ENCODE data around the gene ZNF337.
"Not testable (repeated sequence)": the region's sequence is repeated elsewhere in the genome, so short reads cannot be mapped to it uniquely, and the experiment has no call there.

The ZNF337 gene

GRCh38 chr20:25696371-25697131 is at the start of gene ZNF337:
TSS of gene ZNF337 (minus strand) at chr20:25696853. CDS start at chr20:25686417, 10,436 bp downstream.
- peak within 1 kb of the TSS; percentile 91 for H3K4me3 Mint-ChIP-seq
- no peaks in the 10 kb centered on the region for H3K27me3 Mint-ChIP-seq
- H3K27ac Mint-ChIP-seq = peak within 1 kb of the TSS; percentile 91
- peaks cover 18% of the 10 kb centered on the region for H3K36me3 Mint-ChIP-seq (ENCODE audit: low read depth)
- intact Hi-C loops (cut with micrococcal nuclease) = loop anchor here (1.0 to 10.0 kb wide), 5 partner anchors 72 to 704 kb away; partner anchors contain the start of genes ACSS1, APMAP, NANP and PYGB
- peaks cover 20% of the 10 kb centered on the region for H3K9me3 Mint-ChIP-seq
- H3K4me1 Mint-ChIP-seq (ENCODE audit: low read depth) = peaks cover 27% of the 10 kb centered on the region

GRCh38 chr20:25745738-25746137 is 49.1 kb upstream of the ZNF337 start:
- intact Hi-C loops (cut with micrococcal nuclease) = no loop called here
- no peak overlapping the region for H3K27ac Mint-ChIP-seq
- peaks cover 1% of the 10 kb centered on the region for H3K27me3 Mint-ChIP-seq
- no peaks in the 10 kb centered on the region for H3K36me3 Mint-ChIP-seq (ENCODE audit: low read depth)
- no peaks in the 10 kb centered on the region for H3K9me3 Mint-ChIP-seq
- no peaks in the 10 kb centered on the region for H3K4me1 Mint-ChIP-seq (ENCODE audit: low read depth)
- no peak overlapping the region for H3K4me3 Mint-ChIP-seq

- no peaks in the 10 kb centered on the region for H3K36me3 Mint-ChIP-seq (ENCODE audit: low read depth)
- no peak overlapping the region for H3K27ac Mint-ChIP-seq
- intact Hi-C loops (cut with micrococcal nuclease) = no loop called here
- H3K9me3 Mint-ChIP-seq = no peaks in the 10 kb centered on the region
- peaks cover 1% of the 10 kb centered on the region for H3K27me3 Mint-ChIP-seq
- no peaks in the 10 kb centered on the region for H3K4me1 Mint-ChIP-seq (ENCODE audit: low read depth)
- no peak overlapping the region for H3K4me3 Mint-ChIP-seq
These were observed 48.4 kb upstream of the ZNF337 start for GRCh38 chr20:25745100-25745499.

- H3K27ac Mint-ChIP-seq = no peak overlapping the region
- H3K36me3 Mint-ChIP-seq (ENCODE audit: low read depth) = no peaks in the 10 kb centered on the region
- no peak overlapping the region for H3K4me3 Mint-ChIP-seq
- no peaks in the 10 kb centered on the region for H3K9me3 Mint-ChIP-seq
- no peaks in the 10 kb centered on the region for H3K4me1 Mint-ChIP-seq (ENCODE audit: low read depth)
- intact Hi-C loops (cut with micrococcal nuclease) = no loop called here
- peaks cover 1% of the 10 kb centered on the region for H3K27me3 Mint-ChIP-seq
These were observed 47.6 kb upstream of the ZNF337 start for GRCh38 chr20:25744261-25744660.

- intact Hi-C loops (cut with micrococcal nuclease) = no loop called here
- H3K27ac Mint-ChIP-seq = no peak overlapping the region
- H3K36me3 Mint-ChIP-seq (ENCODE audit: low read depth) = no peaks in the 10 kb centered on the region
- no peaks in the 10 kb centered on the region for H3K27me3 Mint-ChIP-seq
- no peak overlapping the region for H3K4me3 Mint-ChIP-seq
- H3K4me1 Mint-ChIP-seq (ENCODE audit: low read depth) = no peaks in the 10 kb centered on the region
- H3K9me3 Mint-ChIP-seq = no peaks in the 10 kb centered on the region
These were observed 44.4 kb upstream of the ZNF337 start for GRCh38 chr20:25741088-25741487.

GRCh38 chr20:25739615-25740320 is 43.1 kb upstream of the ZNF337 start:
- intact Hi-C loops (cut with micrococcal nuclease) = no loop called here
- Mint-ChIP-seq H3K36me3 (ENCODE audit: low read depth) (no peaks in the 10 kb centered on the region), H3K9me3 (peaks cover 1% of the 10 kb centered on the region), H3K4me3 (no peak overlapping the region), H3K27me3 (no peaks in the 10 kb centered on the region), H3K27ac (no peak overlapping the region), H3K4me1 (ENCODE audit: low read depth) (no peaks in the 10 kb centered on the region)

GRCh38 chr20:25738198-25738597 is 41.5 kb upstream of the ZNF337 start:
- H3K27ac Mint-ChIP-seq = no peak overlapping the region
- no peak overlapping the region for H3K4me3 Mint-ChIP-seq
- no peaks in the 10 kb centered on the region for H3K27me3 Mint-ChIP-seq
- H3K36me3 Mint-ChIP-seq (ENCODE audit: low read depth) = no peaks in the 10 kb centered on the region
- peaks cover 9% of the 10 kb centered on the region for H3K9me3 Mint-ChIP-seq
- intact Hi-C loops (cut with micrococcal nuclease) = no loop called here
- H3K4me1 Mint-ChIP-seq (ENCODE audit: low read depth) = no peaks in the 10 kb centered on the region

GRCh38 chr20:25733903-25734302 is 37.2 kb upstream of the ZNF337 start:
- no peaks in the 10 kb centered on the region for H3K27me3 Mint-ChIP-seq
- no peak overlapping the region for H3K4me3 Mint-ChIP-seq
- H3K27ac Mint-ChIP-seq = no peak overlapping the region
- H3K9me3 Mint-ChIP-seq = peaks cover 9% of the 10 kb centered on the region
- no peaks in the 10 kb centered on the region for H3K36me3 Mint-ChIP-seq (ENCODE audit: low read depth)
- intact Hi-C loops (cut with micrococcal nuclease) = no loop called here
- H3K4me1 Mint-ChIP-seq (ENCODE audit: low read depth) = no peaks in the 10 kb centered on the region

- peaks cover 22% of the 10 kb centered on the region for H3K9me3 Mint-ChIP-seq
- H3K27ac Mint-ChIP-seq = no peak overlapping the region
- H3K36me3 Mint-ChIP-seq (ENCODE audit: low read depth) = no peaks in the 10 kb centered on the region
- H3K4me1 Mint-ChIP-seq (ENCODE audit: low read depth) = no peaks in the 10 kb centered on the region
- H3K4me3 Mint-ChIP-seq = no peak overlapping the region
- intact Hi-C loops (cut with micrococcal nuclease) = no loop called here
- no peaks in the 10 kb centered on the region for H3K27me3 Mint-ChIP-seq
These were observed 34.2 kb upstream of the ZNF337 start for GRCh38 chr20:25730862-25731261.

GRCh38 chr20:25726357-25726756 is 29.7 kb upstream of the ZNF337 start:
- Mint-ChIP-seq H3K36me3 (ENCODE audit: low read depth) (no peaks in the 10 kb centered on the region), H3K27ac (no peak overlapping the region), H3K4me1 (ENCODE audit: low read depth) (no peaks in the 10 kb centered on the region), H3K4me3 (no peak overlapping the region), H3K27me3 (no peaks in the 10 kb centered on the region), H3K9me3 (peaks cover 58% of the 10 kb centered on the region)
- intact Hi-C loops (cut with micrococcal nuclease) = no loop called here

GRCh38 chr20:25725639-25726038 is 29.0 kb upstream of the ZNF337 start:
- no peak overlapping the region for H3K4me3 Mint-ChIP-seq
- H3K4me1 Mint-ChIP-seq (ENCODE audit: low read depth) = no peaks in the 10 kb centered on the region
- peaks cover 65% of the 10 kb centered on the region for H3K9me3 Mint-ChIP-seq
- H3K27ac Mint-ChIP-seq = no peak overlapping the region
- H3K27me3 Mint-ChIP-seq = no peaks in the 10 kb centered on the region
- intact Hi-C loops (cut with micrococcal nuclease) = no loop called here
- H3K36me3 Mint-ChIP-seq (ENCODE audit: low read depth) = no peaks in the 10 kb centered on the region

- Mint-ChIP-seq H3K9me3 (peaks cover 81% of the 10 kb centered on the region), H3K36me3 (ENCODE audit: low read depth) (no peaks in the 10 kb centered on the region), H3K27ac (no peak overlapping the region), H3K4me1 (ENCODE audit: low read depth) (no peaks in the 10 kb centered on the region), H3K4me3 (no peak overlapping the region), H3K27me3 (no peaks in the 10 kb centered on the region)
- intact Hi-C loops (cut with micrococcal nuclease) = no loop called here
These were observed 27.3 kb upstream of the ZNF337 start for GRCh38 chr20:25723975-25724374.

GRCh38 chr20:25720285-25720684 is 23.6 kb upstream of the ZNF337 start:
- no peaks in the 10 kb centered on the region for H3K4me1 Mint-ChIP-seq (ENCODE audit: low read depth)
- intact Hi-C loops (cut with micrococcal nuclease) = no loop called here
- H3K9me3 Mint-ChIP-seq = peaks cover 87% of the 10 kb centered on the region
- H3K27ac Mint-ChIP-seq = no peak overlapping the region
- no peaks in the 10 kb centered on the region for H3K27me3 Mint-ChIP-seq
- no peaks in the 10 kb centered on the region for H3K36me3 Mint-ChIP-seq (ENCODE audit: low read depth)
- no peak overlapping the region for H3K4me3 Mint-ChIP-seq

GRCh38 chr20:25718896-25719809 is 22.5 kb upstream of the ZNF337 start:
- H3K36me3 Mint-ChIP-seq (ENCODE audit: low read depth); intact Hi-C loops (cut with micrococcal nuclease); H3K27ac Mint-ChIP-seq; H3K4me3 Mint-ChIP-seq; H3K27me3 Mint-ChIP-seq; H3K4me1 Mint-ChIP-seq (ENCODE audit: low read depth): not testable (repeated sequence)
- peaks cover 75% of the 10 kb centered on the region for H3K9me3 Mint-ChIP-seq

All from dendritic cell treated with granulocyte-macrophage colony-stimulating factor and Interleukin-4, amounts not matched to agents 40 ng/mL and 50 ng/mL, for 4 days (primary cell).